Measurements from ENCODE around the gene TP73.
A peak's percentile ranks its signal among the peaks of the same experiment; 100 is the strongest.

TP73 gene

DNA sequence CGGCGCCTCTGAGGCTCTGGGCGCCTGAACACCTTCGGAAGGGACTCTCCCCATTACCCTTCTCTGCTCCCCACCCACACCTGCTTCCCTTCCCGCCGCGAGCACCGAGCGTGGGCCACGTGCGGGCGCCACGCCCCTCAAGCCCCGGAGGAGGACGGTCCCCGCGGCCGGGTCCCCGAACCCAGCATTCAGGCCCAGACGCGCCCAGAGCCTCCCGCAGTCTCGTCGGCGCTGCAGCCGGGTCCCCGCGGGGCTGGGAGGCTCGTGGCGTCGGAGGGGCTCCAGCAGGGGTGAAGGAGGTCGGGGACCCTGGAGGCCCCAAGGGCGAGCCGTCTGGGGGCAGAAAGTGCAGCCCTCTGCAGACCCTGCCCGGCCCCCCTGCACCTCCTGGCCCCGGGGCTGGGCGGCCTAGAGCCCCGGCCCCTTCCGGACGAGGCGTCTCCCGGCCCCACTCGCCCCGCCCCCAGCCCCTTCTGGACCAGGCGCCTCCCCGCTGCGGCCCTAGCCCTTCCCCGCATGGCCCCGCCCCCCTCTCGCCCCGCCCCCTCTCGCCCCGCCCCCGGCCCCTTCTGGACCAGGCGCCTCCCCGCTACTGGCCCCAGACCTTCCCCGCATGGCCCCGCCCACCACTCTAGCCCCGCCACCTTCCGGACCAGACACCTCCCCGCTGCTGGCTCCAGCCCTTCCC, 119.9 kb downstream of the TP73 start:
- no peak for DNase-seq

GRCh38 chr1:3772715-3773571, 120.6 kb downstream of the TP73 start, which contains the start of gene SMIM1:
TSS of gene SMIM1 (plus strand) at chr1:3772749. CDS start at chr1:3775374, 2,625 bp downstream.
- no peak for DNase-seq

GRCh38 chr1:3773572-3774275, 121.4 kb downstream of the TP73 start:
- DNase-seq = no peak

DNA sequence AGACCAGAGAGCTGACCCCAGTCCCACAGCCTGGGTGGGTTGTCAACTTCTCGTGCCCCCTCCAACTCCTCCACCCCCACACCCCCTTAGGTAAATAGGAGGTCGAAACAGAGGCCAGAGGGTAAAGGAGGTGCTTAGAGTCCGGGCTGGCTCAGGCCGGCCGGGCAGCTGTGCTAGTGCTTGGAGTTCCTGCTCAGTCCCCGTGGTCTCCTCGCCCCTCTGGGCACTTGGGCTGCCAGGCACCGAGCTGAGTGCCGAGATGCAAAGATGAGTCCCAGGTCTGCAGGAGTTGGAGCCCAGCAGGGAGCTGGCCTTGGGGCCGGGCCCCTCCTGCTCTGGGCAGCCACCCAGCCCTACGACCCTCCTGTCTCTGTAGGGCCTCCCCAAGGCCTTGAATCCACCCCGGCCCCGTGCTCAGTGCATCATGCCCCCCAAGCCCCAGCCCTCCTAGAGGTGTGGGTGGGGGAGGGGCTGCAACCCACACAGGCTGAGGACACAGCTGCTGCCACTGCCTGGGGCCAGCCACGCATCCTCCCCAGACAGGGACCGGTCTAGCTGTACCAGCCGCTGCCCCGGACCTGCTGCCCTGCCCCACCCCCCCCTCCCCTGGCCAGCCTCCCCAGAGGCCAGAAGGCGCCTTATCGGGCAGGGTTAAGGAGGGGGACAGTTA, 122.1 kb downstream of the TP73 start:
- DNase-seq = no peak

- no peak for DNase-seq
These were observed 122.7 kb downstream of the TP73 start for GRCh38 chr1:3774946-3775489.

DNA sequence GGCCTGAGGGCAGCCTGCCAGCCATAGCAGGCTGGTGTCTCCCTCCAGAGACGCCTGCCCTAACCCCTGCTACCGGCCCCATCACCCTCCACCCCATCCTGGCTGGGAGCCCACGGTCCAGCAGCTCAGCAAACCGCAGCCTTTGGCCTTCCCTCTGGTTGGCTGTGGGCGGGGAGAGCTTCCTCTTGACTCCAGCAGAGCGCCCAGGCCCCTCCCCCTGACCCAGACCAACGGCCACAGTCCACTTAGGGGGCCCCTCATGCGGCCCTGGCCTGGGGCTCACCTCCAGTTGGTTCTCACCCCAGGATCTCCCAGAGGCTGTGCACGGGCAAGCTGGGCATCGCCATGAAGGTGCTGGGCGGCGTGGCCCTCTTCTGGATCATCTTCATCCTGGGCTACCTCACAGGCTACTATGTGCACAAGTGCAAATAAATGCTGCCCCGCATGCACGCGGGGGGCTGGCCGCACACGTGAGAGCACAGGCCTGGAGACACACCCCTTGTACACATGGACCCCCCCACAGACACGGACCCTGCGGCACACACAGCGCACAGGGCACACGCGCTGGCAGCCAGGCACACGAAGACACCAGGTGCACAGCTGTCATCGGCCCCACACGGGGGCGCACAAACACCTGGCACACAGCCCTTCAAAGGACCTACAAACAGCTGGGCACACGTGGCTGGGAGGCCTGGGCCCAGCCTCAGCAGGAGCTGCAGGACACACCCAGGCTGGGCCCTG, 123.3 kb downstream of the TP73 start:
- no peak for DNase-seq

GRCh38 chr1:3776231-3776961, 124.1 kb downstream of the TP73 start:
- no peak for DNase-seq

- DNase-seq = no peak
These were observed 124.8 kb downstream of the TP73 start for GRCh38 chr1:3777078-3777547.

DNA sequence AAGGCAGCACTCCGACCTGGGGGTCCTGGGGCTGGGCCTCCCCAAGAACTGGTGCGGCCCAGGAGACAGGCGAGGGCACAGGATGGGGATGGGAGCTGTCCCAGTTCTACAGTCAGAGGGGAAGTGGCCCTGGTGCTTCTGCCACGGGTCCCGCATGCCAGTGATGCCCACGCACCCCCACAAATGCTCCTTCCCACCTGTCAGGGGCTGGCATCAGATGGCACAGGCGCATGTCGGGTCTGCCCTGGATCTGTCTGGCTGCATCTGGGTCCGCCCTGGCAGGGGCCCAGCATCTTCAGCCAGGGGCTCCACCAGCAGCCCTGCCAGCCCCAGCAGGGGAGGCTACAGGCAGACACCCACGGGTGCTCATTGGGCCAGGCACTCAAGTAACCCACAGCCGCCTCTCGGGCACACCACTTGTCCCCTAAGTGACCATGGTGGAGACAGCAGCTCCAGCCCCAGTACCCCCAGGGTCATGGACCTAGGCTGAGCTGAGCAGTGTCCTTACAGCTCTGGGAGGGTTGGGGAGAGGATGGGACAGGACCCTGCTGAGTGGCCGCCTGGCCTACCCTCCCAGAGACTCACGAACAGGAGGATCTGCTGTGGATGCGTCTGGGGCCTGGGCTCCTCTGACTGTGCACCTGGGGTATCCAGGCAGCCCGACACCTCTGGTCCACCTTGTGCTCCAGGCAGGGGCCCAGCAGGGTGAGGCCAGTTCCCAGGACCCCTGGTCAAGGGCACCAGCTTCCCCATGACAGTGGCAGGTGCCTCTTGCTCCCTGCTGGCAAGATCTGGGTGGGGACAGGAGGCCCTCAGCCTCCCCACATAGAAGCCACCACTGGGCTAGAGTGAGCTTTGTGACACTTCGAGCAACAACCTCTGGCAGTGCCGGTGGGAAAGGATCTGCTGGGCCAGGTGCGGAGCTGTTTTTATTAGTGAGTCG, 125.6 kb downstream of the TP73 start:
- DNase-seq = no peak

GRCh38 chr1:3778590-3779264, 126.4 kb downstream of the TP73 start:
- no peak for DNase-seq

GRCh38 chr1:3779265-3779911, 127.1 kb downstream of the TP73 start:
- no peak for DNase-seq

- DNase-seq = no peak
These were observed 127.6 kb downstream of the TP73 start for GRCh38 chr1:3779912-3780416.

DNA sequence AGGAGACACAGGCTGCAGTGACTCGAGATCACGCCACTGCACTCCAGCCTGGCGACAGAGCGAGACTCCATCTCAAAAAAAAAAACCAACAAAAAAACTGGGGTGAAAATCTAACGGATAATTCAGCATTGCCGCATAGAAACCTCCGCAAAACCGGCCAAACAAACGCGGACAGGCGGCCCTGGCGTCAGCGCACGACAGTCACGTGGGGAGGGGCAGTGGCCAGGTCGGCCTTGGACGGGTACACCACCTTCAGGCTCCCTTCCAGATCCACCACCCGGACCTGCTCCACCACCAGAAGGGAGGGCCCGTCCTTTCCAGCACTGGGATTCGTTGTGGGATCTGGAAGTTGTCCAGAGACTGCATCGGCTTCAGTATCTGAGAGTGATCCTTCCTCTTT, 128.6 kb downstream of the TP73 start:
- no peak for DNase-seq

DNA sequence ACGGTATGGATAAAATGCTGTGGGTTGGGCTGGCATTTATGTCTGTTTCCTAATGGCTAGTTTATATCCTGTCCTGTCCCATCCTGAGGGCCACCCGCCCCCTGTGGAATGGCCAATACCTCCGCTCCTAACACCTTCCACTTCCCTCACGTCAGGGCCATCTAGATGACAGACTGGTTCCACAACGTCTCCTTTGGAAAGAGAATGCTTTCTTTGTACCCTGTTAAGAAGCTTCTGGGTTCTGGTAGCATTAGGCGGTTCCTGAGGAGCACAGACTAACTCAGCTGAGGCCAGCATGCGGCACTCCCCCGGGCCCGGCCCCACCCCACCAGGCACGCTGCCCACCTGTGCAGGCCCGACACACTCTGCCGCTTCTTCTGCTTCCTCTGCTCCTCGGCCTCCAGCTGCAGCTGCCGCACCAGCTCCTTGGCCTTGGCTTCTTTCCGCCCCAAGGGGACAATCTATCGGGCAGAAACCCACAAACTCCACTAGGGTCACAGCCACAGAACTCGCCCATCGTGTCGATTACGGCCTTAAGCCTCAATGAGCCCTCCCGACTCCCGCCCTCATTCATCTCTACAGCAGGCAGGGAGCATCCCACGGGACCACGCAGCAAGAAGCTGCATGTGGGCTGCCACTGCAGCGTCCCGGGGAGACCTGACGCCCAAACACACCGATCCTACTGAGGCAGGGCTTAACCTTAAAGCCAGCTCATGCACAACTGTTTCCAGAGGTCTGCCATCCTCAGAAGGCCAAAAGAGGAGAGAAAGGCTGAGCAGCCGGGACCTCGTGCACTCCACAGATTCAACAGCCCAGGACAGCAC, 131.5 kb downstream of the TP73 start:
- DNase-seq = no peak

DNA sequence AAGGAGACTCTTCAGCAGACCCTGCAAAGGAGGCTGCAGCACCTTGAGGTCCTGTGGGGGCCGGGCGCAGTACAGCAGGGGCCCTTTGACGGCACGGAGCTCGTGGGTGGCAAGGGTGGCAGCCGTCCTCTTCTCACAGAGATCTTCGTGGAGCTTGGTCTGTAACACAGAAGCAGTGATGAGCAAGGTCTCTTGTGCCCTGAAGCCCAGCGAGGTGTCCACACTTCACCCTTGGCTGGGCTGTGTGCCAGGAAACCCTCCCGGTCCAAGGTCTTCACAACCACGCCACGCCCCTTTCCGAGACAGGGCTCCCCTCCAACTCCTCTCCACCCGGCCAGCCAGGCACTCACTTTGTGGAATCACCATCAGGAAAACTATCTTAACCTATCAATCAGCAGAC, 132.7 kb downstream of the TP73 start:
- no peak for DNase-seq

DNA sequence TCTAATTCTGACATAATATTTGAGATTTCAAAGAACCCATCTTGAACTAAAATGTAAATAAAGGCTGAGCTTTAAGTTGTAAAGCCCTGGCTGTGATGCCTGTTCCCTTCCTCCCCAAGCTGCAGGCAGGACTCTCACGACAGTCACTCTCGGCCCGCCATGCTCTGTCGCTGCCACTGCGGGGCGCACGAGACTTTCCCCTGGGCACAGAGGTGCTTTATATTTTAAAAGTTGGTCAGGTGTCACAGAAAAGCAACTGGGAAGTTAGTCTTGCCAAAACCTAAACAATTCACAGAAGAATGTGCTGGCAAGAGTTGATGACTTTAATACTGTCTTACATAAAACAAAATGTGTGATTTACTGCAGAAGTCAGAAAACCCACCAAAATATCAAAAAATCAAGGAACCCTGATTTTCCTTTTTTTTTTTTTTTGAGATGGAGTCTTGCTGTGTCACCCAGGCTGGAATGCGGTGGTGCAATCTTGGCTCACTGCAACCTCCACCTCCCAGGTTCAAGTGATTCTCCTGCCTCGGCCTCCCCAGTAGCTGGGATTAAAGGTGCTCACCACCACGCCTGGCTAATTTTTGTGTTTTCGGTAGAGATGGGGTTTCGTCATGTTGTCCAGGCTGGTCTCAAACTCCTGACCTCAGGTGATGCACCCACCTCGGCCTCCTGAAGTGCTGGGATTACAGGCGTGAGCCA, 133.3 kb downstream of the TP73 start:
- DNase-seq = peak; percentile 20

Data from NCI-H1694 (cell line).